GM19372 (cell line): ENCODE results near the gene CCR6.

Experiments
- ATAC-seq: cut with Tn5 transposase; IDR thresholded peaks from one replicate; pipeline ENCODE4 v1.9.1; 2021; ENCODE audit warnings: mild to moderate bottlenecking, low read depth, moderate library complexity; ENCODE audit not compliant: unreplicated experiment

The CCR6 gene

GRCh38 chr6:167118839-167119238 lies 4.1 kb upstream of the CCR6 start:
- no peak for ATAC-seq

DNA sequence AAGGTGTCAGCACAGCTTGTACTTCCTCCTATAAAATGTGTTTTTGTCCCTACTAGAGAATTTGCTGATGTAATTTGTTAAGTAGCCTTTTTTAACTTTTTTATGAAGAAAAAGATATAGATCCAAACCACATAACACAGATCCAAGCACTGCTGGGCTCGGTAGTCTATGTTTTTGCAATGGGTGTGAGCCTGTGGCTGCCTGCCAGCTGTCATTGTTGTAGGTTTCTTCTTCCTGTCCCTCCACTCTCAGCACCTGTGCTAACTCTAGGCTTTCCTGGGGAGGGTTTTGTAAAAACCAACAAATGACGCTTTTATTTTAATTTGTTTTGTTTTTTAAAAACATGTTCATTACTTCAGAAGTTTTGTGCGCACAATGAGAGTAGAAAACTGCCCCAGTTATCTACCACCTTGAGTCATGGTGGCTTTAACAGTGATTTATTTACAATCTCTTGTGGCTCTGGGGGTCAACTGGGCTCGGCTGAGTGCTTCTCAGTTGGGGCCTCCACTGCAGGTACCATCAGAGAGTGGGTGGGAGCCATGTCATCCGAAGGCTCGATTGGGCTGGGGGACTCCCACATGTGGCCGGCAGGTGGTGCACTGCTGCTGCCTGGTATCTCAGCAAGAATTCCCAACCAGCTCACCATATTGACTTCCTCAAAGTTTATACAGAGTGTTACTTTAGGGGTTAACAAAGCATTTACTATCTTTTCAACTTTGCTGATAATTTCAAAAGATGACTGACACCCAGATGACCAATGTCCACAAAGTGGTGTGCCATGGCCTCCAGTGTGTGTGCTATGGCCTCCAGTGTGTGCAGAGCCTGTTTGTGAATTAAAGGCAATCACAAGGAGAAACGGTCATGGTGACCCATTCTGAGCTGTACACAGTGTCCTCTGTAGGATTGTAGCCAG lies 3.0 kb upstream of the CCR6 start:
- no peak for ATAC-seq

DNA sequence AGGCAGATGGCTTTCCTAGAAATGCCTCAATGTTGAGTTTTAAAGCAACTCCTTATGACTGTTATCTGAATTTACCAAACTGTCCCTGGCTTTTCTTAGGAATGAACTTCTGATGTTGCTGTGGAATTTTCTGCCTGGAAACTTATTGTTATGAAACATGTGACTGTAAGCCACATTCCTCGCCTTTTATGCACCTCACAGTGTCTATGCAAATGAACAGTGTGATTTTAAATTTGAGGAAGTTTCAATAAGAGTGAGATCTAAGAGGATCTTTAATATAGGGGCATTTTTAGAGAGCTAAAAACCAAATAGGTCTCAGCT lies 2.4 kb upstream of the CCR6 start:
- no peak for ATAC-seq

- ATAC-seq: no peak
Observed at GRCh38 chr6:167121335-167121841, 1.5 kb upstream of the CCR6 start.

DNA sequence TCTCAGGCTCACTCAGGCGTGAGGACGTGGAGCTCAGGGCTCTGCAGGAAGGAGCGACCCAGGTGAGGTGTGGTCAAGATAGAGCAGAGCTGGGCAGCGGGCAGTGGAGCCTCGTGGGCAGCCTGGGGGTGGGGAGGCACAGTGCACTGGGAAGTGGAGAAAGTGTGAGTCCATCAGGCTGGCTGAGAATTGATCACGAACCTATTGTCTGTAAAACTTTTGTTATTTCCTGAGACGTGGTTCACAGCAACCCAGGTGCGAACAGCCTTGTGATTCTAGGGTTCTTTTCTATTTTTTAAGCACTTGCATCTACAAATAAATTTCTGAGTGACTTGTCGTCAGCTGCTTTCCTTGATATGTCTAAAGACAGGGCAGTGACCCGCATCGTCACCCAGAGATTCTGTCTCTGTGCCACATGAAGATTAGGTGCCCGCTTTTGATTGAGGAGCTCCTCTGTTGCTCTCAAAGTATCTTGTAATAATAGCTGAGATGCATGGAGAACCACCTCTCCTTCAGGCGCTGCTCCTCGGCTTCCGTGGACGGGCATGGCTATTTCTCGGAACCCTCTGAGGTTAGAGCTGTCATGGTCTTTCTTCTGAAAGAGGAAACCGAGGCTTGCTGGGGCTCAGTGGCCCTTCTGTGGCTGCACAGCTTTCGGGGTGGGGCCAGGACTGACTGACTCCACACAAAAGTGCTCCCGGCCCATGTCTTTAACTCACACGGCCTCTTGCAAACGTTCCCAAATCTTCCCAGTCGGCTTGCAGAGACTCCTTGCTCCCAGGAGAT lies 662 bp upstream of the CCR6 start:
- no peak for ATAC-seq

GRCh38 chr6:167124753-167125152 lies 1.9 kb downstream of the CCR6 start:
- no peak for ATAC-seq

DNA sequence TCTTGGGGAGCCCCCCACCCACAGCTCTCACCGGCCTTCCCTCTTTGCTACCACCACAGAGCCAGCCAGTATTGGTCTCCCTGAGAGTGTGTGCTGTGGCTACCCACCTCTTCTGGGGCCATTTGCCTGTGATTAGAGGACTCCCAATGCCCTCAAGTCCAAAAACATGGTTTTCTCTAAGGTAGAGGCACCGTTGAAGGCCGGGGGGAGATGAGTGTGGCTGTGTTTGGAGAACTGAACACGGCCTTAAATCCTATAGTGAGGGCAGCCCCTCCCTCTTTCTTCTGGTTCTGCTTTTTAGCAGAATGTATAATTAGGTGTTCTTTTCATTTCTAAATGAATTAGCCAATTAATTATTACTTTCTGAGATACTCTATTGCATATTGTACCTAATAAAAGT lies 2.5 kb downstream of the CCR6 start:
- ATAC-seq: no peak

GRCh38 chr6:167125855-167126349 lies 3.0 kb downstream of the CCR6 start:
- ATAC-seq: no peak

DNA sequence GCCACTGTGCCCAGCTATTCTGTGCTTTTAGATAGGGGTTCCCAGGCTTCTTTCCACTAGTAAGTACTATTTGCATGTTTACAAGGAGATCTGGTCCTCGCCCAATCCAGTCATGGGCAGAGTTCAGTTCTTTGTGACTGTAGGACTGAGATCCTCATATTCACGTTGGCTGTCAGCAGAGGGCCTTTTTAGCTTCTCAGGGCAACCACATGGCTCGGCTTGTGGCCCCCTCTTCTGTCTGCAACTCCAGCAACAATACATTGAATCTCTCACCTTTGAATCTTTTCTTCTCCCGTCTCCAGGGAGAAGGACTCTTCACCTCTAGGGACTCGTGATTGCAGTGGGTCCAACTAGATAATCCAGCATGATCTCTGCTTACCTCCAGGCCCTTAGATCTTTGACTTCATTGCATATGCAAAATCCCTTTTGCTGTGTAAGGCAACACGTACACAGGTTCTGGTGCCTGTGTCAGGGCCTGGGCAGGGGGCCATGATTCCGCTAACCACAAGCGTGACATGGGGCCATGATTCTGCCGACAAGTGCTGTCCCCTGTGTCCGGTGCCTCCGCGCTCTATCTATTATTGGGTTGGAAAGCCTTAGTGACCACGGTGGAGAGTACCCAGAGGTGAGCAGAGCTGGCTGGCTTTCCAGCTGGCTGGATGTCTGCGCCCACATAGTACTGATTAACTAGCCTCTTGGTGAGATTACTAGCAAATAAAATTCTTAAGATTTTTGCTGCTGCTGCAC lies 5.1 kb downstream of the CCR6 start:
- ATAC-seq: no peak

- ATAC-seq: no peak
Observed at GRCh38 chr6:167129159-167129558, 6.3 kb downstream of the CCR6 start.

DNA sequence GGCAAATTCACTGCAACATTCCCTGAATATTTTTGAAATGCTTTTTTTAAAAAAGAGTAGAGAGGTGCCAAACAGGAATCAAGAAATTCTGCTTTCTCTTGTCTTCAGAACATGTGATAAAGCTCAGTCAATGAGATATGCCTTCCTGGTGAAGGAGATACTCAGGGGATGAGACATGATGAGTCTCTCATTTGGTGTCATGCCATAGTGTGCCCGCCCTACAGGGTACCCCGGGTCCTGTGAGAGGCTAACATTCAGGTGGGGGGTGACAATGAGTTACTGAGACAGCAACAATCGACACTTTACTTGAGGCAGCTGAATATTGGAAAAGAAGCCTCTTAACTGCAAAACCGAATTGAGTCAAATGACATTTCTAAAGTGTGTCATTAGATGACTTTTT lies 6.7 kb downstream of the CCR6 start:
- no peak for ATAC-seq

DNA sequence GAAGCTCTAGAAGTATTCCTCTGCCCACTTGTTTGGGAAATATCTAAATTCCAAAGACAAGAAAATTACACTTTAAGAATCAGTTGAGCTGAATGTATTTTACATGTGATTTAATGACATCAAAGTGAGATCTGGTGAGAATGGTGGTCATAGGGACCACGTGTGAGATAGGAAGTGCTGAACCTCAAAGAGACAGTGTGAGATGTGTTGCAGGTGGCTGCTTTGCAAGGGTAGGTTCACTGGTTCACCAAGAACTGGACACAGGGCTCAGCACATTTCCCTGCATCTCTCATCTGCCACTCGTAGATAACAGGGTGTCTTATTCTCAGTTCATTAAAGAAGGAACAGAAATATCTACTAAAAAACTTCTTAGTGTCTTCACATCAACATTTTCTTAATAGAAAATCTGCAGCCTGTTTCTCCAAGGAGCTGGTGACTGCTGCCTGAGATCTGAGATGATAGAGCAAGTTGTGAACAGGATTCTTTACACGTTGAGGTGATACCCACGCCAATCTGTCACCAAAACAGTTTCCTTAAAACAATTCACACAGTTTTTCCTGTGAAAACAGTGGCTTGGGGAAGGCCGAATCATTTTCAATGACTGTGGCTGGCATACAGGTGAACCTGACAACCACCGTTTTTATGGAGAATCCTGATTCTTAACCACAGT lies 7.2 kb downstream of the CCR6 start:
- ATAC-seq: peak; percentile 54

DNA sequence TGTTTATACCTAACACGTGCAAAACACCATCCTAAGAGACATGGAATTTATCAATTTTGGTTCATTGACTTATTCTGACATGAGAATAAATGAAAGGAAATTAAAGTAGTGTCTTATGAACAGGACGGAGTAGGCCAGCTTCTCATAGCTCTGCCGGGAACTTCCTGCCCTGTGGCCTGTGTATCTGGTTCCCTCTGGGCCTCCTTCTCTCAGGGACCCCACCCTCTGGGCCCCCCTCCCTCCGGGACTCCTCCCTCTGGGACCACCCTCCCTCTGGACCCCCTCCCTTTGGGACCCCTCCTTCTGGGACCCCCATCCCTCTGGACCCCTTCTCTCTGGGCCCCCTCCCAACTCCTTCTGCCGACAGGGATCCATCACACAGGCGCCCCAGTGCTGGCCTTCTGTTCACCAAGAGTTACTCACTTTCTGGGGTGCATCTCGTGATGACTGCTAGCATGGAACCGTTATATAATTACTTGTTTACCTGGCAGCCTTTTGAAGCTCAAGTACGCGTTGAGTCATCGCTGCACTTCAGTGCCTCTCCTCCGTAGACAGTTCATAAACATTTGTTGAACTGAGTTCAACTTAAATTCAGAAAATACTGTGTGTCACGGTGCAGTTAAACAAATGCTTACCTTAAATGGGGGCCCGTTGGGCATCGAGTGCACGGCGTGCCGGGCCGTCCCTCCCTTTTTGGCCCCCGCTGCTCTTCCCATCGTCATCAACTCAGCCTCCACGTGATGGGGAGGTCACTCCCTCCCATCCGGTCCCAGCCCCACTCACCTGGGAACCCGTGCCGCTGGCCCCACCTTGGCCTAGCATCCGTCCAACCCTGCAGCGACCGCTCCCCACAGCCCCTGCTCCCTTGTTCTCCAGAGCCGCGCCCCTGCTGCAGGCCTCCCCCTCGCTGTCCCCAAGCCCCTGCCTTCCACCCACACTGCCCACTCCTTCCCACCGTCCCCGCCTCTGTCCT lies 8.1 kb downstream of the CCR6 start:
- no peak for ATAC-seq

- no peak for ATAC-seq
Observed at GRCh38 chr6:167134448-167135328, 11.8 kb downstream of the CCR6 start.

DNA sequence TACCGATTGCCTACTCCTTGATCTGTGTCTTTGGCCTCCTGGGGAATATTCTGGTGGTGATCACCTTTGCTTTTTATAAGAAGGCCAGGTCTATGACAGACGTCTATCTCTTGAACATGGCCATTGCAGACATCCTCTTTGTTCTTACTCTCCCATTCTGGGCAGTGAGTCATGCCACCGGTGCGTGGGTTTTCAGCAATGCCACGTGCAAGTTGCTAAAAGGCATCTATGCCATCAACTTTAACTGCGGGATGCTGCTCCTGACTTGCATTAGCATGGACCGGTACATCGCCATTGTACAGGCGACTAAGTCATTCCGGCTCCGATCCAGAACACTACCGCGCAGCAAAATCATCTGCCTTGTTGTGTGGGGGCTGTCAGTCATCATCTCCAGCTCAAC lies 13.5 kb downstream of the CCR6 start:
- ATAC-seq: no peak

- no peak for ATAC-seq
Observed at GRCh38 chr6:167137081-167137480, 14.2 kb downstream of the CCR6 start.

GRCh38 chr6:167137881-167138280 lies 15.0 kb downstream of the CCR6 start:
- ATAC-seq: no peak

- ATAC-seq: no peak
Observed at GRCh38 chr6:167139761-167140160, 16.9 kb downstream of the CCR6 start.
